Erythroblast (primary cell): ENCODE measurements around the gene HPDL.

Experiments
- DNase-seq, 2 experiments: peaks; one replicate each; lab custom pipeline; 2025; lab: John Stamatoyannopoulos, UW
- GATA1 ChIP-seq: IDR thresholded peaks from 2 replicates; pipeline ENCODE4 v1.6.1; 2011; ENCODE audit warnings: low read depth, mild to moderate bottlenecking, control low read depth, low read length, moderate library complexity
- POLR2A ChIP-seq: IDR thresholded peaks from 2 replicates; pipeline ENCODE4 v1.6.1; 2011; ENCODE audit warnings: mild to moderate bottlenecking, low read length

HPDL gene

GRCh38 chr1:45331436-45332345, 5.0 kb downstream of the HPDL start:
- TF ChIP-seq GATA1: no peak
- TF ChIP-seq POLR2A: no peak
- no peak for DNase-seq

GRCh38 chr1:45332346-45332720, 5.6 kb downstream of the HPDL start:
- no peak for TF ChIP-seq GATA1
- no peak for TF ChIP-seq POLR2A
- DNase-seq: no peak

DNA sequence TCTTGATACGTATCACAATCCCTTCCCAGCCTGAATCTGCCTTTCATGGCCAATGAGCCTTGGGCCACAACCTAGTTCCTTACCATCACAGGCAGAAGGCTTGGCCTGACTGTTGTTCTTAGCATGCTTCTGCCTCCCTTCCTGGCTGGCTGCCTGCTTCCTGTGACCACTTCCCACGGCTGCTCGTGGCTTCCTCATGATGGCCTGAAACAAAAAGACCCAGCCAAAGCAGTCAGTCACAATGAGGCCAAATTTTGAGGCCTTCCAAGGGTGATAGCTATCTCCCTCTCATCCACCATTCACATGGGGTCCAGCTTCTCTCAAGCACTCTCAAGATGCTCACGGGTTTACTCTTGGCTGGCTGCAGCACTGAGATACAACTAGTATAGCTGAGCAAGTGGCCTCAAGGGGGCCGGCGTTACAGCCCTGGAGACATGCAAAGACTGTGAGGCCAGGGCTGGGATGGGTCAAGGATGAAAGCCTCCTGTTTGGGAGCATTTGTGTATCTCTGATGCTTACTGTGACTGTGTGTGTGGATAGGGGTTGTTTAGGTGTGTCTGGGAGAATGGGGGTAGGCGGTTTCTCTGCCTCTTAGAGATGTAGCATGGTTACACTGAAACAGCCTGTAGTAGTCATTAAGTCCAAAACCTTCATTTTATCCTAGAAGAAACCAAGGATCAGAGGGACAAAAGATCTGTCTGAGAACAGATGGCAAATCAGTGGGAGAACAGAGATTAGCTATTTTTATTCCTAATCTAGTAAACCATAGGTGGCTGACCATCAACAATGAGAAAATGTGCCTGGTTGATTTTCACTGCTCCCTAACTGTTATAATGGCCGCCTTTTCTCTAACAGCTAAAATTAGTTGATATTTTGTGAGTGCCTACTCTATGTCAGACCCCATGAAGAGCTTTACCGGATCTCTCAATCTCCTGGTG, 7.9 kb downstream of the HPDL start:
- TF ChIP-seq POLR2A (no peak), GATA1 (no peak)
- peak in 1 of 2 experiments; percentile 40 for DNase-seq

DNA sequence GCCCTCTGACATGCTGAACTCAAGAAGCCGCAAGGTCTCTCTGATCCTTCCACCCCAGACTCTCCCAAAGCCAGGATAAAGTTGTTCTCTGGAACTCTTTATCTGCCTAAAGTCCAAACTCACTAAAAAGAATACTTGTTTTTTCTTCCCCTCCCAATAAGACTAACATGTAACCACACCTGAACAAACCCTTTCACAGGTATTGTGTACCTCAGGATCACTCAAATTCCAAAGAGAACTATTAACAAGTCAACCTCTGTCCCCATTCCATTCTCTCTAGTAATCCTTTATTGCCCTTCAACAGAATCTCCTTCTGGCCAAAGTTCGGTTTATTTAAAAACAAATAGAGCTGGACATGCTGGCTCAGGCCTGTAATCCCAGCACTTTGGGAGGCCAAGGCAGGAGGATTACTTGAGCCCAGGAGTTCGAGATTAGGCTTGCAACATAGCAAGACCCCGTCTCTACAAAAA, 9.2 kb downstream of the HPDL start:
- DNase-seq: no peak

GRCh38 chr1:45337630-45338325, 11.1 kb downstream of the HPDL start:
- TF ChIP-seq POLR2A (no peak), GATA1 (no peak)
- no peak for DNase-seq

More for the DNA sequence above, 9.2 kb downstream of the HPDL start:
- TF ChIP-seq POLR2A (no peak), GATA1 (no peak)

DNA sequence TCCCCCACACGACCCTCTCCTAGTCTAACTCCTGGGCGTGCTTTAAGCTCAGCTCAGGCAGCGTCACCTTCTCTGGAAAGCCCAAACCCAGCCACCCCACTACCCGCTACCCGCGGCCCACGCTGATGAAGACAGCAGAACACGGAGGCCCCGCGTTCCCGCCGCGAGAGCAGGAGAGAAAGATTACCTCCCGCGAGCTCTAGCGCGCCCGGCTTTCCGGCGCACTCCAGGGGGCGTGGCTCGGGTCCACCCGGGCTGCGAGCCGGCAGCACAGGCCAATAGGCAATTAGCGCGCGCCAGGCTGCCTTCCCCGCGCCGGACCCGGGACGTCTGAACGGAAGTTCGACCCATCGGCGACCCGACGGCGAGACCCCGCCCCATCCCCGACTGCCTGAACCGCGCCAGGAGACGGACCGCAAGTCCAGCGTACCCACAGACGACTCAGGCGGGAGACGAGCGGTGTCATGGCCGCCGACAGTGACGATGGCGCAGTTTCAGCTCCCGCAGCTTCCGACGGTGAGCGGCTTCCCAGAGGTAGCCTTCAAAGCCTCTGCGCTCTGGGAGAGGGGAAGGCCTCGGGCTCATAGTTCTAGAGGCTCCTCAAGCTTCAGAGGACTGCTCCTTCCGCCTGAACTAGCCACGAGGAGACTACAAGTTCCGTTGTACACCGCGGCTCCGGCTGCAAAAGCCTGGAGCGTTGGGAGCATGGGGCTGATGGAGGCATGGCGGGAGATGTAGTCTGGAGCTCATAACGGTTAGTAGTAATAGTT, 13.3 kb downstream of the HPDL start, which contains the start of the genes MUTYH and TOE1:
Gene MUTYH (minus strand): TSS at position 652 of the 770 bp plus-strand sequence. CDS start 5,935 bp downstream, outside the sequence.
Gene TOE1 (plus strand): TSS at position 382 of the 770 bp plus-strand sequence. CDS start 83 bp downstream, at position 465.
- peak; percentile 94 to 95 for DNase-seq
- TF ChIP-seq POLR2A: peak; percentile 91
- TF ChIP-seq GATA1: no peak

DNA sequence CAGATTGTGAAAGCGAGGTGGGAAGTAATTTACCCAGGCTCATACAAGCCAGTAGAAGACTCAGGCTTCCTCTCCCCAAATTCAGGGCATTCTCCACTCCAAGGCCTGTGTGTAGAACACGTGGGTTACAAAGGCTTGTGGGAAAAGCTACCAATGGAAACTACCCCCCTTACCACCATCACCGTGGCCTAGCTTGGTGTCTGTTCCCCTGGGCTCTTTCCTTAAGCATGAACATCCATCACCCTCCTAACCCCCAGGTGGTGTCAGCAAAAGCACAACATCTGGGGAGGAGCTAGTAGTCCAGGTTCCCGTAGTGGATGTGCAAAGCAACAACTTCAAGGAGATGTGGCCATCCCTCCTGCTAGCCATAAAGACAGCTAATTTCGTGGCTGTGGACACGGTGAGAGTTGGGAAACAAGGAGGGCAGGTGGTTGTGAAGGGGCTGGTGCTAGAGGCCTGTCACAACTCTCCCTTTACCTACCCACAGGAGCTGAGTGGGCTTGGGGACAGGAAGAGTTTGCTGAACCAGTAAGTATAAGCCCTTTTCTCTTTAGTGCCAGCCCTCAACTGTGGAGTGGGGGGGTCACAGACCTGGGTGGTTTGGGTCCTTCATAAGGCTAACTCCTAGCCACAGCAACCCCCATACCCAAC, 14.2 kb downstream of the HPDL start:
- DNase-seq: peak; percentile 53 to 60
- TF ChIP-seq GATA1 (no peak), POLR2A (no peak)

DNA sequence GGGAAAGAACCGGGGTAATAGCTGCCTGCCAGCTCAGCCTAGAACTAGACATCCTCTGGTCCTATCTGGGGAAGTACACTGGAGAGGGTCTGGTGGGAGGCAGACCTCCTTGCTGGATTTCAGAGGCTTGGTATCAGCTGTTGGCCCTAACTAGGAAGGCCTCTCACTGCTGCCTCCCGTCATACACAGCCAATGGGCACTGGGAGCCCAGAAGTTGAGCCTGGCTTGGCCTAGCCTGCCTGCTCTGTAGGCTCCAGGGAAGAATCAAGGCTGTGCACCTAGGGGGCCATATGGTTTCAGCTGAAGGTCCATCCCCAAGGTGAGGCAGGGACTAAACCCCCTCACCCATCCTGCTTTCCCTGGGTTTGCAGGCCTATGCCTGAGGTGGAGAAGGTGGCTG, 17.8 kb downstream of the HPDL start:
- TF ChIP-seq POLR2A (peak; percentile 28), GATA1 (no peak)
- no peak for DNase-seq

DNA sequence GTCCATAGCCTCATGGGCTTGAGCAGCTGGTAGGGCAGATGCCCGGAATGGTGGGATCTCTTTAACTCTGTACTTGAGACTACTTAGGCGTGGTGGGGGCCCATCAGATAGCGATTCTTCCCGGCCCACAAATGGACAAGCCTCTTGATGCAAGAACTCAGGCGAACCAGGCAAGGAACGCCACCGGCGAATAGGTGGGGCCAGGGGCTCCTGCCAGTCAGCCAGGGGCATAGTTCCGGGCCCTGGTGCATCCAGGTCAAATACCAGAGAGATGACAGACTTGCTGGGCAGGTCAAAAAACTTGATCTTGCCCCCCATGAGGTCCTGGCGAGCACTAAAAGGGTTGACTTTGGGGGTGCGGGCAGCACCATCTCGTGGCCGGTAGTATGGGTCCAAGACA, 18.3 kb downstream of the HPDL start:
- TF ChIP-seq GATA1 (no peak), POLR2A (no peak)
- no peak for DNase-seq

DNA sequence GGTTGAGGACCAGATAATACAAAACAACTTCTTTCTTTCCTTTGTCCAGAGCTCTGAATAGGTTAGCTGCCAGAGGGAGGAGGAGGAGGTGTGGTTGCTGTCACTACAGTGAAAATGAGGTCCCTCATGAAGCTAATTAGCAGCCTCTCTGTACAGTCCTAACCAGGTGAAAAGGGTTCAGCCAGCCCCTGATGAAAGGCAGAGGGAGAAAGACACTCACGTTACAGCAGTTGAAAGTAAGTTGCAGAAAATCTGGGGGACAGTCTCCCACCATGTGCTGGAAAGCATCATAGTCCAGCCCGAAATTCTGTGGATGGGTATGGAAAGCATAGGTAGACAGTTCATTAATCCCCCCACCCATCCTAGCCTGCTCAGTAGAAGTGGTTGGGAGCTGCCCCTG, 19.8 kb downstream of the HPDL start:
- DNase-seq: no peak
- TF ChIP-seq GATA1: no peak
- no peak for TF ChIP-seq POLR2A

GRCh38 chr1:45348020-45348419, 21.3 kb downstream of the HPDL start:
- no peak for DNase-seq

GRCh38 chr1:45348609-45348965, 21.9 kb downstream of the HPDL start:
- TF ChIP-seq GATA1 (no peak), POLR2A (no peak)
- no peak for DNase-seq

More at GRCh38 chr1:45348020-45348419, 21.3 kb downstream of the HPDL start:
- no peak for TF ChIP-seq POLR2A
- no peak for TF ChIP-seq GATA1
